ENCODE results near the gene DGCR2. TPM values are rescaled to one million over a fixed set of nuclear protein-coding genes. Genes with fewer than 3 reads are reported as not detected.

The DGCR2 gene
- total and polyA plus RNA-seq, 10 of the 15 experiments (the other 5 are each of a cell fraction or from before 2014, with no cell fraction given): 0.19 to 28.4 (median 16.0) TPM

GRCh38 chr22:19138217-19139000 is 16.2 kb upstream of the DGCR2 start (continued):
- TF ChIP-seq ATF3 (IDR thresholded peaks at IDR 0.05; ENCODE audit: borderline replicate concordance, extremely low read depth, low read depth, low read length): no peak

GRCh38 chr22:19137384-19138216 is 15.4 kb upstream of the DGCR2 start:
- Histone ChIP-seq H3K9me3 (replicated peaks; ENCODE audit: control insufficient read depth, insufficient read depth, low read length) (no peaks in the 10 kb centered on the region), H3K36me3 (ENCODE audit: control insufficient read depth in 2 of 2, insufficient read depth in 2 of 2, low read length in 1 of 2) (peaks cover 14 to 23% of the 10 kb centered on the region in 2 experiments), H2AFZ (ENCODE audit: control insufficient read depth, low read depth, low read length) (no peak overlapping the region), H3K27ac (ENCODE audit: control insufficient read depth, insufficient read depth) (no peak overlapping the region), H3K27me3 (replicated peaks in 1 of 2; ENCODE audit: control insufficient read depth in 2 of 2, insufficient read depth in 2 of 2, low read length in 1 of 2) (no peaks in the 10 kb centered on the region), H3K79me2 (ENCODE audit: control insufficient read depth, insufficient read depth, low read length) (no peaks in the 10 kb centered on the region), H4K20me1 (ENCODE audit: control insufficient read depth, insufficient read depth) (no peaks in the 10 kb centered on the region), H3K4me3 (no peak overlapping the region), H3K9ac (ENCODE audit: control insufficient read depth, insufficient read depth, low read length) (no peak overlapping the region), H3K4me1 (ENCODE audit: control insufficient read depth, insufficient read depth, low read length) (no peaks in the 10 kb centered on the region), H3K4me2 (ENCODE audit: control insufficient read depth, insufficient read depth) (no peak overlapping the region)
- intact Hi-C loops (cut with micrococcal nuclease; ENCODE audit: unreplicated experiment) (no loop called here), in situ Hi-C loops (cut with MboI) (no loop called here)
- no TSS peak for BruUV-seq (replicated peaks)
- ChIA-PET POLR2A (no interaction called here), RAD21 (ENCODE audit: unreplicated experiment) (no interaction called here), SMC1A (ENCODE audit: uncharacterized antibody, unreplicated experiment) (no interaction called here), CTCF (no interaction called here)
- ATAC-seq (no peak), DNase-seq (ENCODE audit: low read depth, low spot score) (no peak), FAIRE-seq (no peak)
- no peak for TF ChIP-seq POLR2AphosphoS2 (IDR thresholded peaks at IDR 0.05; ENCODE audit: low read depth, low read length)
- no peak for TF ChIP-seq ELK1 (IDR thresholded peaks at IDR 0.05; ENCODE audit: low read depth, low read length)
- no peak for TF ChIP-seq REST (IDR thresholded peaks at IDR 0.05; ENCODE audit: low read depth, low read length)
- no peak for TF ChIP-seq IRF4 (IDR thresholded peaks at IDR 0.05; ENCODE audit: low read depth, low read length)
- TF ChIP-seq PAX8 (IDR thresholded peaks at IDR 0.05): no peak
- TF ChIP-seq MLLT1 (IDR thresholded peaks at IDR 0.05): no peak
- TF ChIP-seq TARDBP (IDR thresholded peaks at IDR 0.05; ENCODE audit: borderline replicate concordance): no peak
- no peak for TF ChIP-seq NRF1 (conservative IDR thresholded peaks at IDR 0.05; ENCODE audit: low read depth, low read length)
- TF ChIP-seq ZZZ3 (IDR thresholded peaks at IDR 0.05; ENCODE audit: control insufficient read depth, insufficient read length, low read depth): no peak
- TF ChIP-seq ZNF207 (IDR thresholded peaks at IDR 0.05; ENCODE audit: borderline replicate concordance): no peak
- no peak for TF ChIP-seq KLF5 (IDR thresholded peaks at IDR 0.05; ENCODE audit: partially characterized antibody)
- TF ChIP-seq ZNF384 (IDR thresholded peaks at IDR 0.05; ENCODE audit: borderline replicate concordance, low read depth, low read length): no peak
- 84% methylated on average over 11 of the region's 11 CpGs for WGBS (ENCODE audit: insufficient coverage, insufficient replicate concordance, low lambda C conversion rate, missing lambda C conversion rate)
